Measurements from ENCODE around the gene SYCN.
A peak's percentile ranks its signal among the peaks of the same experiment; 100 is the strongest.

Gene SYCN

DNA sequence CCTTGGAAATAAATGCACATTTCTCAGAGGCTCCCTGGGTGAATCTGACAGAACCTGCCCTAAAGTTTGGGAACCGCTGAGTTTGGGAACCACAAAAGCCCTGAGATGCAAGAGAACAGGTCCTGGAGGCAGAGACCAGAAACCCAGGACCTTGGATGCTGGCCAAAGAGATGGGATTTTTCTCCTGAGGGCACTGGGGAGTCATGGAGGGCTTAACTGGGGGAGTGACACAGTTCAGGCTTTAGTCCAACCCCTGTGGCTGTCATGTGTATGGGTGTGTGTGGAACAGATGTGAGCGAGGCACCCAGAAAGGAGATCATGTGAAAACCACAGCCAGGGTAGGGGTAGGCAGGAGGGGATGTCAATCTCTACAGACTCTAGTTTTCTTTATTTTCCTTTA, 11.2 kb downstream of the SYCN start:
- peak; percentile 29 for DNase-seq (ENCODE audit: low spot score)
- Histone ChIP-seq H3K27ac (no peak overlapping the region), H3K4me3 (no peak overlapping the region)
- TF ChIP-seq, protein P1, sequence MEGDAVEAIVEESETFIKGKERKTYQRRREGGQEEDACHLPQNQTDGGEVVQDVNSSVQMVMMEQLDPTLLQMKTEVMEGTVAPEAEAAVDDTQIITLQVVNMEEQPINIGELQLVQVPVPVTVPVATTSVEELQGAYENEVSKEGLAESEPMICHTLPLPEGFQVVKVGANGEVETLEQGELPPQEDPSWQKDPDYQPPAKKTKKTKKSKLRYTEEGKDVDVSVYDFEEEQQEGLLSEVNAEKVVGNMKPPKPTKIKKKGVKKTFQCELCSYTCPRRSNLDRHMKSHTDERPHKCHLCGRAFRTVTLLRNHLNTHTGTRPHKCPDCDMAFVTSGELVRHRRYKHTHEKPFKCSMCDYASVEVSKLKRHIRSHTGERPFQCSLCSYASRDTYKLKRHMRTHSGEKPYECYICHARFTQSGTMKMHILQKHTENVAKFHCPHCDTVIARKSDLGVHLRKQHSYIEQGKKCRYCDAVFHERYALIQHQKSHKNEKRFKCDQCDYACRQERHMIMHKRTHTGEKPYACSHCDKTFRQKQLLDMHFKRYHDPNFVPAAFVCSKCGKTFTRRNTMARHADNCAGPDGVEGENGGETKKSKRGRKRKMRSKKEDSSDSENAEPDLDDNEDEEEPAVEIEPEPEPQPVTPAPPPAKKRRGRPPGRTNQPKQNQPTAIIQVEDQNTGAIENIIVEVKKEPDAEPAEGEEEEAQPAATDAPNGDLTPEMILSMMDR (IDR thresholded peaks at IDR 0.05) = no peak

DNA sequence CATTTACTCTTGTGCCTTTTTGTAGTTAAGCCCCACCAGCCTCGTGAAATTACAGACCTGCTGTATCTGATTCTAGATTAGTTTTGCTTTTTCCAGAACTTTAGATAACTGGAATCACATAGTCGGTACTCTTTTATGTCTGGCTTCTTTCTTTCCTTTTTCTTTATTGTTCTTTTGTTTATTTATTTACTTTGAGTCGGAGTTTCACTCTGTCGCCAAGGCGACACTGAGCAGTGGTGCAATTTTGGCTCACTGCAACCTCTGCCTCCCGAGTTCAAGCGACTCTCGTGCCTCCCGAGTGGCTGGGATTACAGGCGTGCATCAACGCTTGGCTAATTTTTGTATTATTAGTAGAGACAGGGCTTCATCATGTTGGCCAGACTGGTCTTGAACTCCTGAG, 13.3 kb downstream of the SYCN start:
- TF ChIP-seq, protein P1 (IDR thresholded peaks at IDR 0.05) = no peak
- DNase-seq (ENCODE audit: low spot score) = no peak
- no peak overlapping the region for H3K4me3 ChIP-seq
- no peak overlapping the region for H3K27ac ChIP-seq

DNA sequence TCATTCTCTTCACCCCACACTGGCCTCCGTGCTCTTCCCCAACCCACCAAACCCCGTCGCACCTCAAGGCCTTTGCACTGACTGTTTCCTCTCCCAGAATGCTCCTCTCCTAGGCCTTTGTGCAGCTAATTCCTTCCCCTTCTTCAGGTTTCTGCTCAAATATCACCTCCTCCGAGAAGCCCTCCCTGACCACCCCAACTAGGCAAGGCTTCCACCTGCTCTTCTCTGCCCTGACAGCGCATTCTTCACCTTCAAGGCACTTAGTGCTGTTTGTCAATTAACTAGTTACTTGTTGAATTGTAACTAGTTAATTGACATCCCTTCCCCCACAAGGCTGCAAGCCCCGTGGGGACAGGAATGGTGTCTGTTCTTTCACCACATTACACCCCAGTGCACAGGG, 15.1 kb downstream of the SYCN start:
- TF ChIP-seq, protein P1 (IDR thresholded peaks at IDR 0.05) = no peak
- no peak overlapping the region for H3K27ac ChIP-seq
- no peak for DNase-seq (ENCODE audit: low spot score)
- no peak overlapping the region for H3K4me3 ChIP-seq

DNA sequence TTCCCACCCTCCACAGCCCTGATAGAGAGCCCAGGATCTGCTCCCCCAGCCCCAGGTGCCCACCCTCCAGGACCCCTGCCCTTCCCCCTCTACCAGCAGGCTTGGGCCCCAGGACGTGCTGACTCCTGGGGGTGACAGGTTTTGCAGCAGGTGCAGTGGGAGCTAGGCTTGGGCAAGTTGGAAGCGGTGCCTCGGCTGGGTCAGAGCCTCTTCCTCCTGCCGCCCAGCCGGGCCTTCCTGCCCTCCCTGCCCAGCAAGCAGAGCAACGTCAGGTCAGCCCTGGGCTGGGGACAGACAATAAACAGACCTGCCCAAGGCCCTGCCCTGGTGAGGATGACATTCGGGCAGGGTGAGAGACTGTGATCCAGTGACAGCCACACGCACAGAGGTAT, 16.5 kb downstream of the SYCN start:
- TF ChIP-seq, protein P1 (IDR thresholded peaks at IDR 0.05) = no peak
- no peak for DNase-seq (ENCODE audit: low spot score)
- no peak overlapping the region for H3K4me3 ChIP-seq

DNA sequence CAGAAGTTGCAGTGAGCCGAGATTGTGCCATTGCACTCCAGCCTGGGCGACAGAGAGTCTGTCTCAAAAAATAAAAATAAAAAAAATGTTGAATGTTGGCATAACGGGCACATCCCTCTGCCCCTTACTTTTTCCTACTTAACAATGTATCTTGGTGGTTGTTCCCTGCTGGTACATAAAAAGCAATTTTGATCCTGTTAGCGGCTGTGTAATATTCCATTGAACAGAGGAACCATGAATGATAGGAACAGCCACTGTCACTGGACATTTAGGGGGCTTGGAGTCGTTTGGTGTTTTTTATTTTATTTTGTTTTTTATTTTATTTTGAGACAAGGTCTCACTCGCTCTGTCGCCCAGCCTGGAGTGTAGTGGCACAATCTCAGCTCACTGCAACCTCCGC, 17.7 kb downstream of the SYCN start:
- H3K27ac ChIP-seq = no peak overlapping the region

More for the DNA sequence above, 16.5 kb downstream of the SYCN start:
- H3K27ac ChIP-seq = no peak overlapping the region

DNA sequence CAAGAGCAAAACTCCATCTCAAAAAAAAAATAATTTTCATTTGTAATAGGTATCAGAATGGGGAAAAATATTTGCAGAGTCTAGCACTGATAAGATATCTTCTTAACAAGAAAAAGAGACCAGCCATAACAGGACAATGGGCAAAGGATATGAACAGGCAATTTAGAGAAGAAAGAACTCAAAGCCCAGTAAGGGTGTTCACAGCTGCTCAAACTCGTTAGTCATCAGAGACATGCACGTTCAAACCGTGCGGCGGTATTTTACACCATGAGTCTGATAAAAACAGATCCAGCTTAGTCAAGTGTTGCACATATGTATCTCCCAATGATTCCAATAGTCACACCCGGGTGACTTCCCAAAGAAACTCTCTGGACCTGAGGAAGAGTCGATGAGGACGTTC, 21.0 kb downstream of the SYCN start:
- H3K4me3 ChIP-seq = no peak overlapping the region
- TF ChIP-seq, protein P1 (IDR thresholded peaks at IDR 0.05) = no peak
- no peak for DNase-seq (ENCODE audit: low spot score)
- no peak overlapping the region for H3K27ac ChIP-seq

More for the DNA sequence above, 17.7 kb downstream of the SYCN start:
- no peak for DNase-seq (ENCODE audit: low spot score)
- TF ChIP-seq, protein P1 (IDR thresholded peaks at IDR 0.05) = no peak
- no peak overlapping the region for H3K4me3 ChIP-seq

DNA sequence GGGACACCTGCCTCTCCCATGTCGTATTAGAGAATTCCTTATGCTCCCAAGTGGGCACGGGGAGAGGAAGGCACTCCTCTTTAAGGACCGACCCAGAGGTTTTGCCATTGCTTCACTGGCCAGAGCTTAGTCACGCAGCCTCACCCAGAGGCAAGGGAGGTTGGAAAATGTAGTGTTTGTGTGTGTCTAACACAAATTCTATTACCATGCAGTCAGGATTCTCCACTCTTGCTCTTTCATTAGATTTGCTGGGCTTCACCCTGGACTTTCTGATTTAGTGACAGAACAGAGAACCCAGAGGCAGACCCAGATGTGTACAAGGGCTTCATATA, 21.9 kb downstream of the SYCN start:
- Histone ChIP-seq H3K4me3 (no peak overlapping the region), H3K27ac (no peak overlapping the region)
- TF ChIP-seq, protein P1 (IDR thresholded peaks at IDR 0.05) = no peak
- DNase-seq (ENCODE audit: low spot score) = no peak

Measured in coronary artery (tissue), 2 donors.